ENCODE data around the gene CRIP1. TPM values are rescaled to one million over a fixed set of nuclear protein-coding genes. Genes with fewer than 3 reads are reported as not detected.

The CRIP1 gene
- total and polyA plus RNA-seq, 4 donors, result 72.8 to 465 (median 301) TPM

DNA sequence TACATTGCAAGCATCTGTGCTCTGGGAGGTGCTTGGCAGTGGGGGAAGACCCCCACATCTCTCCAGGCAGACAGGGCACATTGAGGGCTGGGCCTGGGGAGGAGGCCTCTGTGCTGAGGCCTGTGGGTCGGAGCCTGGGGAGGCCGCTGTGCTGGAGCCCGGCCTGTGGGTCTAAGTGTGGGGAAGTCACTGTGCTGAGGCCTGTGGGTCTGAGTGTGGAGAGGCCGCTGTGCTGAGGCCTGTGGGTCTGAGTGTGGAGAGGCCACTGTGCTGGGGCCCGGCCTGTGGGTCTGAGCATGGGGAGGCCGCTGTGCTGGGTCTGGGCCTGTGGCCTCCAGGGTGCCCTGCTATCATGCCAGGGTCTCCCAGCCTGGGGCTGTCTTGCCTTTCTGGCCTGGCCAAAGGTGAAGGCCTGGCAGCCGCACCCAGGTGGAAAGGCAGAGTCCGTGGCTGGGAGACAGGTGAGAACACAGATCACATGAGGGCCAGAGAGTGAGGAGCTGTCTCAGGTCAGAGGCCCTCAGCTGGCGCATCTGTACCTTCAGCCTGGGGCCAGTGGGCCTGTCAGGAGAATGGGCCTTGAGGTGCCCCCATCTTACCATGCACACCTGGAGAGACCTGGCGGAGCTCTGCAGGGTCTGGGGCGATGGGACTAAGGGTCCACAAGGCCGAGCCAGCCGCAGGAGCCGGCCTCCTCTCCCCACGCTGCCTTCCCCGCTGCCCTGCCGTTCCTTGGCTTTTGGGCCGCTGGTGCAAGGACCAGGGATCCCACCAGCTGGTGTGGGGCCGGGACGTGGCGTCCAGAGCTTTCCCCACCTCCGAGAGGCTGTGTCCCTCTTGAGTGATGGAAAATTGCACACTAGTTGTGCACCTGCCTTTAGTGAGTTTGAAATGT, 30.7 kb upstream of the CRIP1 start:
- no peak overlapping the region for H3K27ac ChIP-seq (ENCODE audit: low read depth in 1 of 2, low read length in 1 of 2)
- no peaks in the 10 kb centered on the region for H3K27me3 ChIP-seq (ENCODE audit: control insufficient read depth in 3 of 3, insufficient read depth in 3 of 3, low read length in 2 of 3)
- no peak overlapping the region for H3K9ac ChIP-seq (ENCODE audit: insufficient read depth in 1 of 2, low read length in 2 of 2)
- DNase-seq (no peak), ATAC-seq (ENCODE audit: insufficient read depth, low FRiP score) (no peak)
- no peaks in the 10 kb centered on the region for H3K9me3 ChIP-seq (ENCODE audit: control insufficient read depth in 4 of 4, insufficient read depth in 3 of 4, low read length in 3 of 4)
- TF ChIP-seq, protein P1, sequence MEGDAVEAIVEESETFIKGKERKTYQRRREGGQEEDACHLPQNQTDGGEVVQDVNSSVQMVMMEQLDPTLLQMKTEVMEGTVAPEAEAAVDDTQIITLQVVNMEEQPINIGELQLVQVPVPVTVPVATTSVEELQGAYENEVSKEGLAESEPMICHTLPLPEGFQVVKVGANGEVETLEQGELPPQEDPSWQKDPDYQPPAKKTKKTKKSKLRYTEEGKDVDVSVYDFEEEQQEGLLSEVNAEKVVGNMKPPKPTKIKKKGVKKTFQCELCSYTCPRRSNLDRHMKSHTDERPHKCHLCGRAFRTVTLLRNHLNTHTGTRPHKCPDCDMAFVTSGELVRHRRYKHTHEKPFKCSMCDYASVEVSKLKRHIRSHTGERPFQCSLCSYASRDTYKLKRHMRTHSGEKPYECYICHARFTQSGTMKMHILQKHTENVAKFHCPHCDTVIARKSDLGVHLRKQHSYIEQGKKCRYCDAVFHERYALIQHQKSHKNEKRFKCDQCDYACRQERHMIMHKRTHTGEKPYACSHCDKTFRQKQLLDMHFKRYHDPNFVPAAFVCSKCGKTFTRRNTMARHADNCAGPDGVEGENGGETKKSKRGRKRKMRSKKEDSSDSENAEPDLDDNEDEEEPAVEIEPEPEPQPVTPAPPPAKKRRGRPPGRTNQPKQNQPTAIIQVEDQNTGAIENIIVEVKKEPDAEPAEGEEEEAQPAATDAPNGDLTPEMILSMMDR (IDR thresholded peaks at IDR 0.05; ENCODE audit: control extremely low read depth, extremely low read depth), result no peak
- 91 to 93% methylated on average over 22 of the region's 22 CpGs for WGBS, 2 donors
- no peak overlapping the region for H3K4me3 ChIP-seq
- H3K4me1 ChIP-seq (ENCODE audit: control insufficient read depth in 5 of 5, insufficient read depth in 5 of 5, low read length in 5 of 5), result no peaks in the 10 kb centered on the region
- H3K36me3 ChIP-seq (ENCODE audit: control insufficient read depth in 4 of 4, insufficient read depth in 4 of 4, low read length in 4 of 4), result peaks cover 2 to 50% (median 10%) of the 10 kb centered on the region in 4 donors

DNA sequence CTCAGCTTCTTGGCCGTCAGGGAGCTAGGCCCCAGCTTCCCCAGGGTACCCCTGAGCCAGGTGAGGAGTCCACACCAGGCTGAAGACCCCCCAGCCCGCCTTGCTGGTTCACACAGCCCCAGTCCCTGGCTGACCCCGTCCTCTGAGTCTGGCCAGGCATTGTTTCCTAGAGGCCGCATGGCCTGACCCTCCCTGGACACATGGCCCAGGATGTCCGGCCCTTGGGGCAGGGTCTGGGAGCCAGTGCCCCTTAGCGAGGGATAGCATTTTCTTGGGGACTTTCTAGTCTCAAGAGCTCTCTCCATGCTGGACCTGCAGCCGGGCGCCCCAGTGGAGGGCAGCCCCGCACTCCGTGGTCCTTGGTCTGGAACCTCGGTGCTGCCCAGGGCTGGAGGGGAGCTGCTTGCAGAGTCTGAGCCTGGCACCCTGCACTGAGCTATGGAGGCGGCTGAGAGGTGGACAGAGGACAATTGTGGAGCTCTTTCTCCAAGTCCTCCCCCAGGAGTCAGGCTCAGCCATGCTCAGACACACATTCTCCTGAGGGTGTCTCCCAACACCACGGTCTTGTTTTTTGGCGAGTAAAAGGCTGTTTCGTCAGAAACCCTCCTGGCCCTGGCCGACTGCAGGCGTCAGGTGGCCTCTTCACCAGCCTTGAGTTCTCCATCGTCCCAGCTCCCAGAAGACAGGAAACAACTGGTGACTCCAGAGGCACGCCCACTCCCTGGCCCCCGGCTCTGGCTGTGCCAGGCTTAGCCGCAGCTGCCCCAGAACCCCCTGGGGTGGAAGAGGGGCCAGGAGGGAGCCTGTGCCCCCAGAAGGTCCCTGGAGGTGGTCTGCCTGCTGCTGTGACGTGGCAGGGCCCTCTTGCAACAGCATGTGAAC, 29.7 kb upstream of the CRIP1 start:
- Histone ChIP-seq H3K4me1 (ENCODE audit: control insufficient read depth in 5 of 5, insufficient read depth in 5 of 5, low read length in 5 of 5) (no peaks in the 10 kb centered on the region), H3K27me3 (ENCODE audit: control insufficient read depth in 3 of 3, insufficient read depth in 3 of 3, low read length in 2 of 3) (no peaks in the 10 kb centered on the region), H3K36me3 (ENCODE audit: control insufficient read depth in 4 of 4, insufficient read depth in 4 of 4, low read length in 4 of 4) (peaks cover 2 to 57% (median 12%) of the 10 kb centered on the region in 4 donors), H3K27ac (ENCODE audit: low read depth in 1 of 2, low read length in 1 of 2) (no peak overlapping the region), H3K9me3 (ENCODE audit: control insufficient read depth in 4 of 4, insufficient read depth in 3 of 4, low read length in 3 of 4) (no peaks in the 10 kb centered on the region), H3K4me3 (no peak overlapping the region), H3K9ac (ENCODE audit: insufficient read depth in 1 of 2, low read length in 2 of 2) (no peak overlapping the region)
- TF ChIP-seq, protein P1 (IDR thresholded peaks at IDR 0.05; ENCODE audit: control extremely low read depth, extremely low read depth), result no peak
- ATAC-seq (ENCODE audit: insufficient read depth, low FRiP score) (no peak), DNase-seq (no peak)
- WGBS, 2 donors, result 83 to 86% methylated on average over 22 of the region's 22 CpGs

DNA sequence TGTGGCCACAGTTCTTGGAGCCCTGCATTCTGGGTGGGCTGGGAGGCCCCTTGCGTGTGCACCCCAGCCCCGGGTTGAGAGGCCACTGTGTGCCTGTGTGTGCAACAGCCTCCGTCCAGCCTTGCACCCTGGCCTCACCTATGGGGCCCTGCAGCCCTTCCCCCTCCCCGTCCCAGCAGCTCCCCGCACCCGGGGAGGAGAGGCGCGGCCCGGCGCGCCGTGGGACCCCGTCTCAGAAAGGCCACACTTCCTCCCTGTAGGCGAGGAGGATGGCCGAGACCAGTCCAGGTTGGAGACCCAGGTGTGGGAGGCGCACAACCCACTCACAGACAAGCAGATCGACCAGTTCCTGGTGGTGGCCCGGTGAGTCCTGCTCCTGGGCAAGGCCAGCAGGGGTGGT, 28.7 kb upstream of the CRIP1 start:
- TF ChIP-seq, protein P1 (IDR thresholded peaks at IDR 0.05; ENCODE audit: control extremely low read depth, extremely low read depth), result no peak
- H3K9ac ChIP-seq (ENCODE audit: insufficient read depth in 1 of 2, low read length in 2 of 2), result no peak overlapping the region
- no peak overlapping the region for H3K4me3 ChIP-seq
- H3K9me3 ChIP-seq (ENCODE audit: control insufficient read depth in 4 of 4, insufficient read depth in 3 of 4, low read length in 3 of 4), result no peaks in the 10 kb centered on the region
- no peaks in the 10 kb centered on the region for H3K27me3 ChIP-seq (ENCODE audit: control insufficient read depth in 3 of 3, insufficient read depth in 3 of 3, low read length in 2 of 3)
- no peaks in the 10 kb centered on the region for H3K4me1 ChIP-seq (ENCODE audit: control insufficient read depth in 5 of 5, insufficient read depth in 5 of 5, low read length in 5 of 5)
- H3K36me3 ChIP-seq (ENCODE audit: control insufficient read depth in 4 of 4, insufficient read depth in 4 of 4, low read length in 4 of 4), result peaks cover 2 to 58% (median 11%) of the 10 kb centered on the region in 4 donors
- no peak for DNase-seq
- no peak overlapping the region for H3K27ac ChIP-seq (ENCODE audit: low read depth in 1 of 2, low read length in 1 of 2)
- ATAC-seq (ENCODE audit: insufficient read depth, low FRiP score), result no peak
- 90 to 92% methylated on average over 18 of the region's 18 CpGs for WGBS, 2 donors

Measured in lung (tissue), 12 donors.